HepG2 (cell line): ENCODE measurements around the gene SLC5A6. TPM values are rescaled to one million over a fixed set of nuclear protein-coding genes. Genes with fewer than 3 reads are reported as not detected.

Experiments
- ATAD3A ChIP-seq: sonication (generic); formaldehyde crosslinking; IDR thresholded peaks from 2 replicates; pipeline ENCODE4 v1.4.0; 2020; ENCODE audit warnings: missing genetic modification reagents
- CBX1 ChIP-seq: IDR thresholded peaks from one replicate; pipeline ENCODE4 v1.6.1; 2016; ENCODE audit warnings: antibody characterized with exemption, low read depth
- CCDC6 ChIP-seq: sonication (generic); formaldehyde crosslinking; IDR thresholded peaks from 2 replicates; pipeline ENCODE4 v1.8.1; 2022; ENCODE audit warnings: mild to moderate bottlenecking, missing genetic modification reagents, moderate library complexity
- DR1 ChIP-seq: sonication (generic); formaldehyde crosslinking; IDR thresholded peaks from 2 replicates; pipeline ENCODE4 v1.8.0; 2021; ENCODE audit warnings: mild to moderate bottlenecking, missing genetic modification reagents, inconsistent platforms
- ERF ChIP-seq: IDR thresholded peaks from 2 replicates; pipeline ENCODE4 v1.6.1; 2018; ENCODE audit warnings: missing biosample characterization, missing genetic modification reagents
- GTF3A ChIP-seq: sonication (generic); formaldehyde crosslinking; conservative IDR thresholded peaks from 2 replicates; pipeline ENCODE4 v1.4.0; 2020; ENCODE audit warnings: mild to moderate bottlenecking, missing genetic modification reagents
- KDM5A ChIP-seq: fragments of 200-600 bp; sonication (generic); IDR thresholded peaks from 2 replicates; pipeline ENCODE4 v1.7.0; 2018; ENCODE audit warnings: antibody characterized with exemption, mild to moderate bottlenecking, low read length, borderline replicate concordance
- MATR3 ChIP-seq: sonication (generic); formaldehyde crosslinking; IDR thresholded peaks from 2 replicates; pipeline ENCODE4 v1.4.0; 2020; ENCODE audit warnings: missing genetic modification reagents
- PLRG1 ChIP-seq: fragments of 450-650 bp; conservative IDR thresholded peaks from 2 replicates; pipeline ENCODE4 v1.6.1; 2016
- RNF2 ChIP-seq: fragments of 450-650 bp; conservative IDR thresholded peaks from 2 replicates; pipeline ENCODE4 v1.6.1; 2016; ENCODE audit warnings: low read depth
- SP2 ChIP-seq: sonication (generic); formaldehyde crosslinking; IDR thresholded peaks from 2 replicates; pipeline ENCODE4 v1.5.1; 2020; ENCODE audit warnings: mild to moderate bottlenecking, missing genetic modification reagents
- THYN1 ChIP-seq: sonication (generic); formaldehyde crosslinking; IDR thresholded peaks from 2 replicates; pipeline ENCODE4 v1.8.1; 2023; ENCODE audit warnings: low read depth, mild to moderate bottlenecking, moderate library complexity, missing genetic modification reagents, borderline replicate concordance
- ZBTB38 ChIP-seq: sonication (generic); formaldehyde crosslinking; IDR thresholded peaks from 2 replicates; pipeline ENCODE4 v1.5.1; 2020; ENCODE audit warnings: mild to moderate bottlenecking, missing genetic modification reagents
- ZFX ChIP-seq: sonication (generic); formaldehyde crosslinking; IDR thresholded peaks from 2 replicates; pipeline ENCODE4 v1.4.0; 2020; ENCODE audit warnings: mild to moderate bottlenecking, low read depth, missing genetic modification reagents, moderate library complexity
- ZNF124 ChIP-seq: sonication (generic); formaldehyde crosslinking; IDR thresholded peaks from 2 replicates; pipeline ENCODE4 v1.4.0; 2020; ENCODE audit warnings: missing genetic modification reagents
- ZNF160 ChIP-seq: sonication (generic); formaldehyde crosslinking; IDR thresholded peaks from 2 replicates; pipeline ENCODE4 v1.8.0; 2022; ENCODE audit warnings: mild to moderate bottlenecking, inconsistent platforms, missing genetic modification reagents
- ZNF317 ChIP-seq: sonication (generic); formaldehyde crosslinking; IDR thresholded peaks from 2 replicates; pipeline ENCODE4 v1.5.0; 2020; ENCODE audit warnings: mild to moderate bottlenecking, missing genetic modification reagents
- ZNF549 ChIP-seq: sonication (generic); formaldehyde crosslinking; IDR thresholded peaks from 2 replicates; pipeline ENCODE4 v1.5.0; 2020; ENCODE audit warnings: missing genetic modification reagents
- ZNF605 ChIP-seq: sonication (generic); formaldehyde crosslinking; IDR thresholded peaks from 2 replicates; pipeline ENCODE4 v1.8.0; 2022; ENCODE audit warnings: mild to moderate bottlenecking, missing genetic modification reagents
- ZNF7 ChIP-seq: IDR thresholded peaks from 2 replicates; pipeline ENCODE4 v1.6.1; 2016; ENCODE audit warnings: missing biosample characterization, missing genetic modification reagents
- ZNF781 ChIP-seq: sonication (generic); formaldehyde crosslinking; IDR thresholded peaks from 2 replicates; pipeline ENCODE4 v1.5.1; 2020; ENCODE audit warnings: borderline replicate concordance, mild to moderate bottlenecking, missing genetic modification reagents; ENCODE audit errors: not compliant biosample characterization
- polyA plus RNA-seq, 8 experiments: library from polyadenylated mRNA; depleted of rRNA in 3 of 8; stranded (reverse) in 7 of 8; unstranded in 1 of 8; fragments of >200 nt; fragmentation: Illumina TruSeq in 4 of 8; extraction: Trizol in 4 of 8; gene quantifications; 2 replicates each; pipeline versions ENCODE4 v1.2.1 to v1.2.3, GENCODE V29; 2011 to 2016; ENCODE audit warnings: low read depth in 4 of 8, missing spikeins in 1 of 8, mixed read lengths in 1 of 8; ENCODE audit not compliant: insufficient read depth in 1 of 8
- total RNA-seq, 5 experiments: library from RNA; depleted of rRNA; stranded (reverse); fragments of >200 nt; fragmentation: Illumina TruSeq; extraction: Trizol; gene quantifications; 2 replicates each; pipeline ENCODE4 v1.2.3, GENCODE V29; 2016; ENCODE audit warnings: low read depth in 1 of 5
- TF ChIP-seq, protein P1 (sequence below): sonication (generic); formaldehyde crosslinking; IDR thresholded peaks from 2 replicates; pipeline ENCODE4 v1.8.0; 2022; ENCODE audit warnings: mild to moderate bottlenecking, missing genetic modification reagents, moderate library complexity
- TF ChIP-seq, protein P2 (sequence below): sonication (generic); formaldehyde crosslinking; IDR thresholded peaks from 2 replicates; pipeline ENCODE4 v1.8.1; 2022; ENCODE audit warnings: low read depth, mild to moderate bottlenecking, missing genetic modification reagents
- TF ChIP-seq, protein P3 (sequence below): sonication (generic); formaldehyde crosslinking; IDR thresholded peaks from 2 replicates; pipeline ENCODE4 v1.4.0; 2020; ENCODE audit warnings: missing genetic modification reagents
- TF ChIP-seq, protein P4 (sequence below): IDR thresholded peaks from 2 replicates; pipeline ENCODE4 v1.6.1; 2016; ENCODE audit warnings: low read depth

The SLC5A6 gene
- total and polyA plus RNA-seq, 2 of the 13 experiments (the other 11 are each of a cell fraction or from before 2014, with no cell fraction given), result 135 to 417 TPM

DNA sequence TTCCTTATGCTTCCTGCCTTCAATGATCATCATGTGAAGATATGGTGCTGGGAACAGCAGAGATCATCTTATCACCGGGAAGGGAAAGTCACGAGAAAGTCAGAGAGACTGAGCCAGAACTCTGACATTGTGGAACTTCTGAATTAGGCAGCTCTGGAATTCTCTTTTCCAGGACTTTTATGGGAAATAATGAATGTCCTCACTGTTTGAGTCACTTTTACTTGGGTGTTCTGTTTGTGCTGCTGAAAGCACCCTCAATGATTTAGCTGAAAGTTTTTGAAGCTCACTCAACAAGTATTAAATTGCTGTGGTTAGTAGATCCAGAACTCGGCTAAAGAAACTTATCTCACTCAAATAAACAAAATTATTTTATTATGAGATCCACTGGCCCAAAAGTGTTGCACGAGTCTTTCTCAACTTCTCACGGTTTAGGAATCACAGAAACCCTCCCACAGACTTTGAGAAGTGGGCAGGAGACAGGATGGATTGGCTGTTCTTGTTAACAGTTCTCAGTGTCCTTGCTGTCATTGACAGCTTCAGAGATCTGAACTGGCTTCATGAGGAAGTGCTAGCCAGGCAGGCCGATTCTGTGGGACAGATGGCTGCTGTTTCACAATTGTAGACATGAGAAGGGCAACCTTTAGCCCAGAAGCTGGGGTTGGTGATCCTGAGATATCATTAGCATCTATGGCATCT lies 26.6 kb downstream of the SLC5A6 start (continued):
- TF ChIP-seq RNF2 (no peak), ATAD3A (CRISPR knock-in tag) (no peak), CBX1 (no peak), PLRG1 (no peak), ERF (peak; percentile 59; the same call in 1 of the 2 replicates), SP2 (CRISPR knock-in tag) (no peak), ZNF549 (no peak), ZNF124 (no peak), ZFX (CRISPR knock-in tag) (peak; percentile 71), ZBTB38 (CRISPR knock-in tag) (peak; percentile 53; the same call in 1 of the 2 replicates), DR1 (CRISPR knock-in tag) (no peak), MATR3 (CRISPR knock-in tag) (no peak), ZNF7 (CRISPR knock-in tag) (no peak), CCDC6 (no peak), ZNF605 (no peak), ZNF317 (CRISPR knock-in tag) (no peak), GTF3A (CRISPR knock-in tag) (no peak), KDM5A (no peak), THYN1 (CRISPR knock-in tag) (no peak), ZNF781 (CRISPR knock-in tag) (no peak), ZNF160 (no peak)
- TF ChIP-seq, protein P1, sequence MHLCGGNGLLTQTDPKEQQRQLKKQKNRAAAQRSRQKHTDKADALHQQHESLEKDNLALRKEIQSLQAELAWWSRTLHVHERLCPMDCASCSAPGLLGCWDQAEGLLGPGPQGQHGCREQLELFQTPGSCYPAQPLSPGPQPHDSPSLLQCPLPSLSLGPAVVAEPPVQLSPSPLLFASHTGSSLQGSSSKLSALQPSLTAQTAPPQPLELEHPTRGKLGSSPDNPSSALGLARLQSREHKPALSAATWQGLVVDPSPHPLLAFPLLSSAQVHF (CRISPR knock-in tag), result no peak
- TF ChIP-seq, protein P2, sequence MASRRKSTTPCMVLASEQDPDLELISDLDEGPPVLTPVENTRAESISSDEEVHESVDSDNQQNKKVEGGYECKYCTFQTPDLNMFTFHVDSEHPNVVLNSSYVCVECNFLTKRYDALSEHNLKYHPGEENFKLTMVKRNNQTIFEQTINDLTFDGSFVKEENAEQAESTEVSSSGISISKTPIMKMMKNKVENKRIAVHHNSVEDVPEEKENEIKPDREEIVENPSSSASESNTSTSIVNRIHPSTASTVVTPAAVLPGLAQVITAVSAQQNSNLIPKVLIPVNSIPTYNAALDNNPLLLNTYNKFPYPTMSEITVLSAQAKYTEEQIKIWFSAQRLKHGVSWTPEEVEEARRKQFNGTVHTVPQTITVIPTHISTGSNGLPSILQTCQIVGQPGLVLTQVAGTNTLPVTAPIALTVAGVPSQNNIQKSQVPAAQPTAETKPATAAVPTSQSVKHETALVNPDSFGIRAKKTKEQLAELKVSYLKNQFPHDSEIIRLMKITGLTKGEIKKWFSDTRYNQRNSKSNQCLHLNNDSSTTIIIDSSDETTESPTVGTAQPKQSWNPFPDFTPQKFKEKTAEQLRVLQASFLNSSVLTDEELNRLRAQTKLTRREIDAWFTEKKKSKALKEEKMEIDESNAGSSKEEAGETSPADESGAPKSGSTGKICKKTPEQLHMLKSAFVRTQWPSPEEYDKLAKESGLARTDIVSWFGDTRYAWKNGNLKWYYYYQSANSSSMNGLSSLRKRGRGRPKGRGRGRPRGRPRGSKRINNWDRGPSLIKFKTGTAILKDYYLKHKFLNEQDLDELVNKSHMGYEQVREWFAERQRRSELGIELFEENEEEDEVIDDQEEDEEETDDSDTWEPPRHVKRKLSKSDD (CRISPR knock-in tag), result no peak
- TF ChIP-seq, protein P3, sequence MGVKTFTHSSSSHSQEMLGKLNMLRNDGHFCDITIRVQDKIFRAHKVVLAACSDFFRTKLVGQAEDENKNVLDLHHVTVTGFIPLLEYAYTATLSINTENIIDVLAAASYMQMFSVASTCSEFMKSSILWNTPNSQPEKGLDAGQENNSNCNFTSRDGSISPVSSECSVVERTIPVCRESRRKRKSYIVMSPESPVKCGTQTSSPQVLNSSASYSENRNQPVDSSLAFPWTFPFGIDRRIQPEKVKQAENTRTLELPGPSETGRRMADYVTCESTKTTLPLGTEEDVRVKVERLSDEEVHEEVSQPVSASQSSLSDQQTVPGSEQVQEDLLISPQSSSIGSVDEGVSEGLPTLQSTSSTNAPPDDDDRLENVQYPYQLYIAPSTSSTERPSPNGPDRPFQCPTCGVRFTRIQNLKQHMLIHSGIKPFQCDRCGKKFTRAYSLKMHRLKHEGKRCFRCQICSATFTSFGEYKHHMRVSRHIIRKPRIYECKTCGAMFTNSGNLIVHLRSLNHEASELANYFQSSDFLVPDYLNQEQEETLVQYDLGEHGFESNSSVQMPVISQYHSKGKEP (CRISPR knock-in tag), result no peak
- TF ChIP-seq, protein P4, sequence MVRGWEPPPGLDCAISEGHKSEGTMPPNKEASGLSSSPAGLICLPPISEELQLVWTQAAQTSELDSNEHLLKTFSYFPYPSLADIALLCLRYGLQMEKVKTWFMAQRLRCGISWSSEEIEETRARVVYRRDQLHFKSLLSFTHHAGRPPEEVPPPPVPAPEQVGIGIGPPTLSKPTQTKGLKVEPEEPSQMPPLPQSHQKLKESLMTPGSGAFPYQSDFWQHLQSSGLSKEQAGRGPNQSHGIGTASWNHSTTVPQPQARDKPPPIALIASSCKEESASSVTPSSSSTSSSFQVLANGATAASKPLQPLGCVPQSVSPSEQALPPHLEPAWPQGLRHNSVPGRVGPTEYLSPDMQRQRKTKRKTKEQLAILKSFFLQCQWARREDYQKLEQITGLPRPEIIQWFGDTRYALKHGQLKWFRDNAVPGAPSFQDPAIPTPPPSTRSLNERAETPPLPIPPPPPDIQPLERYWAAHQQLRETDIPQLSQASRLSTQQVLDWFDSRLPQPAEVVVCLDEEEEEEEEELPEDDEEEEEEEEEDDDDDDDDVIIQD (CRISPR knock-in tag), result peak; percentile 20; the same call in 1 of the 2 replicates
